GM21737 (cell line): Measurements from ENCODE around the gene MTA1.

ENCODE experiments used
- ATAC-seq: cut with Tn5 transposase; IDR thresholded peaks from one replicate; pipeline ENCODE4 v1.9.1; 2021; ENCODE audit warnings: mild to moderate bottlenecking, moderate library complexity; ENCODE audit not compliant: unreplicated experiment

Gene MTA1

GRCh38 chr14:105508601-105509000 is 89.0 kb downstream of the MTA1 start:
- ATAC-seq: no peak

DNA sequence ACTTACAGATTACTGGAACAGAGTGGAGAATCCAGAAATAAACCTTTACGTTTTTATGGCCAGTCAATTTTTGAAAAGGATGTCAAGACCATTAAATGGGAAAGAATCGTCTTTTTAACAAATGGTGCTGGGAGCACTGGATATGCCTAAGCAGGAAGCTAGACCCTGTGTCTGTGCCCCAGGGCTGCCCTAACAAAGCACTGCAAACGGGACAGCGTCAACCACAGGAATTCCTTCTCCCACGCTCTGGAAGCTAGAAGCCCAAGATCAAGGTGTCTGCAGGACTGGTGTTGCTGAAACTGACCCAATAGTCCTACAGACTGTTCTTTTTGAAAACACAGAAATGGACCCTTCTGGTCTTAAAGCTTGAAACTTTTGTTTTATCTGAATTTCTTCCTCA is 97.5 kb downstream of the MTA1 start:
- no peak for ATAC-seq

DNA sequence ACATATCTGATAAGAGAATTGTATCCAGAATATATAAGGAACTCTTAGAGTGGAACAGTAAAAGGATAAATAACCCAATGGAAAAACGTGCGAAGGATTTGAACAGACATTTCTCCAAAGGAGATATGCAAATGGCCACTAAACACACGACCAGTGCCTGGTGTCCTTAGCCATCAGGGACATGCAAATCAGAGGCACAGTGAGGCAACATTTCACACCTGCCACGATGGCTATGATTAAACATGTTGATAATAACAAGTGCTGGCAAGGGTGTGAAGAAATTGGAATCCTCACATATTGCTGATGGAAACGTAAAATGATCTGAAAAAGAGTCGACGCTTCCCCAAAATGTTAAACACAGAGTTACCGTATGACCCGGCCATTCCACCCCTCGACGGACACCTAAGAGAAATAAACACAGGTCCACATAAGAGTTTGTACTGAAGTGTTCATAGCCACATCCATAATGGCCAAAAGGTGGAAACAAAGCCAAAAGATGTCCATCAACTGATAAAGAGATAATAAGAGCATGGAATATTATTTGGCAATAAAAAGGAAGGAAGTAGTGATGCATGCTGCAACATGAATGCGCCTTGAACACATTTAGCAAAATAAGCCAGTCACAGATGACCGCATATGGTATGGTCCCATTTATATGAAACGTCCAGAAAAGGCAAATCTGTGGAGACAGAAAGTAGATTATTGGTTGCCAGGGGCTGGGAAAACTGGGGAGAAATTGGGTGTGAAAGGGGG is 100.5 kb downstream of the MTA1 start:
- no peak for ATAC-seq
